Spleen (tissue), 11 donors: ENCODE measurements around the gene ZNF644. TPM values are rescaled to one million over a fixed set of nuclear protein-coding genes. Genes with fewer than 3 reads are reported as not detected.

Experiments
- DNase-seq: peaks from one replicate; pipeline ENCODE4 v3.0.0-alpha.2; 2020
- H3K27ac ChIP-seq, 8 donors: fragments of 200-600 bp; sonication (generic) in 7 of 8; 1 replicate in 4 of 8; 2 replicates in 4 of 8; pipeline versions ENCODE4 v1.5.0 to v1.8.0; 2016 to 2021; ENCODE audit warnings: inconsistent platforms in 4 of 8, mild to moderate bottlenecking in 4 of 8, moderate library complexity in 1 of 8
- H3K27me3 ChIP-seq, 7 donors: fragments of 200-600 bp; sonication (generic) in 6 of 7; replicated peaks in 1 of 7; 1 replicate in 4 of 7; 2 replicates in 3 of 7; pipeline versions ENCODE4 v1.5.0 to v1.8.0; 2016 to 2021; ENCODE audit warnings: inconsistent platforms in 3 of 7, mild to moderate bottlenecking in 1 of 7
- H3K36me3 ChIP-seq, 6 donors: fragments of 200-600 bp; sonication (generic) in 5 of 6; 1 replicate in 4 of 6; 2 replicates in 2 of 6; pipeline versions ENCODE4 v1.5.0 to v1.8.0; 2016 to 2021; ENCODE audit warnings: inconsistent platforms in 2 of 6
- H3K4me1 ChIP-seq, 6 donors: fragments of 200-600 bp; sonication (generic) in 5 of 6; 1 replicate in 3 of 6; 2 replicates in 3 of 6; pipeline versions ENCODE4 v1.5.0 to v1.8.0; 2016 to 2021; ENCODE audit warnings: inconsistent platforms in 3 of 6
- H3K4me3 ChIP-seq, 8 donors: fragments of 200-600 bp; sonication (generic) in 7 of 8; 1 replicate in 4 of 8; 2 replicates in 4 of 8; pipeline versions ENCODE4 v1.5.0 to v1.8.0; 2016 to 2021; ENCODE audit warnings: inconsistent platforms in 4 of 8, mild to moderate bottlenecking in 4 of 8, moderate library complexity in 2 of 8
- H3K9me3 ChIP-seq, 8 donors: fragments of 200-600 bp; sonication (generic) in 7 of 8; 1 replicate in 4 of 8; 2 replicates in 4 of 8; pipeline versions ENCODE4 v1.5.0 to v1.8.0; 2016 to 2021; ENCODE audit warnings: inconsistent platforms in 4 of 8
- POLR2A ChIP-seq, 3 donors: fragments of 450-650 bp; IDR thresholded peaks; one replicate each; pipeline ENCODE4 v1.5.1; 2017; ENCODE audit warnings: antibody characterized with exemption in 3 of 3, mild to moderate bottlenecking in 1 of 3
- POLR2AphosphoS5 ChIP-seq, 3 donors: sonication (generic); formaldehyde crosslinking; IDR thresholded peaks; one replicate each; pipeline ENCODE4 v1.5.1; 2017; ENCODE audit warnings: antibody characterized with exemption in 3 of 3
- WGBS, 5 donors: extraction: QIAGEN DNeasy Blood & Tissue Kit in 3 of 5; methylation state at CpG; one replicate each; pipeline versions ENCODE4 v1.1.5 to v1.1.7; 2013 to 2018; 5-methylcytosine and 5-hydroxymethylcytosine counted together
- intact Hi-C: fragments of 100-400 bp; cut with DNase I; formaldehyde crosslinking; loops from one replicate; pipeline ENCODE4 v1.15.0; 2023; ENCODE audit warnings: low total_unique reads
- polyA plus RNA-seq, 3 donors: library from polyadenylated mRNA; stranded (reverse); fragments of 200-250 nt; gene quantifications; one replicate each; pipeline ENCODE4 v1.2.1, GENCODE V29; 2013
- total RNA-seq, 7 donors: library from RNA; depleted of rRNA in 3 of 7; stranded (reverse); fragments of >200 nt in 3 of 7; fragmentation: NEBNext Ultra II Directional in 4 of 7; extraction: Animal tissue kit (Norgen Biotek cat#: 25700) in 4 of 7; gene quantifications; one replicate each; pipeline versions ENCODE4 v1.1.0 to v1.2.1, GENCODE V29; 2016 to 2021
- TF ChIP-seq, protein P1 (sequence below), 11 experiments: fragments of 200-600 bp in 7 of 11; fragments of 450-650 bp in 4 of 11; sonication (generic) in 4 of 11; IDR thresholded peaks in 8 of 11; conservative IDR thresholded peaks in 3 of 11; 1 replicate in 7 of 11; 2 replicates in 4 of 11; pipeline versions ENCODE4 v1.4.0 to v1.8.0; 2016 to 2021; ENCODE audit warnings: antibody characterized with exemption in 11 of 11, inconsistent platforms in 4 of 11, mild to moderate bottlenecking in 1 of 11
- donor health status: healthy with polysubstance abuse.
- donor health status: DM: no; HTN: no; CAD: no; lungs with moderate emphysema.
- donor health status: DM: no; HTN: no; CAD: no.
- donor health status: Bipolar disorder and iron deficiency.
- donor health status: healthy.
- donor health status: DM: no; HTN: no; CAD: no.
- donor health status: DM: yes; HTN: yes; CAD: no.

ZNF644 gene
- total and polyA plus RNA-seq, 10 donors = 21.6 to 89.6 (median 70.5) TPM

DNA sequence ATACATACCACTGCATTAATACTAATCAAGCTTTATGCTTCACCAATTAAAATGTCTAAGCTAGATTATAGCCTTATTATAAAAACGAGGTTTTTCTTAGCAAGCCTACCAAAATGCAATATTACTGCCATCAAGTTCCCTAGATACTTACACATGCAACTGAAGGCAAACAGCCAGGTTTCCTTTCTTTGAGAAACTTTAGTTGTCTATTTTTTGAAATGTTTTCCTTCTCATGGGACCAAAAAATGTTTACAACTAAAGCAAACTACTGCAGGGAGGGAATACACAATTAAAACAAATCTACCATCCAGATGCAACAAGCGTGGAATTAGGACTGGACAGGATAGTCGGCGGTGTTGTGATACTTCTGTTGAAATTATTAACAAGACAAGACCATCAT is 1.3 kb downstream of the ZNF644 start:
- Histone ChIP-seq H3K4me1 (peaks cover 24 to 88% (median 79%) of the 10 kb centered on the region in 6 donors), H3K27ac (peak overlapping the region in 7 of 8 donors; percentile 90 to 100 (median 99)), H3K9me3 (no peaks in the 10 kb centered on the region), H3K4me3 (peak overlapping the region; percentile 42 to 85 (median 66)), H3K36me3 (peaks cover 0 to 5% (median 0%) of the 10 kb centered on the region in 6 donors), H3K27me3 (no peaks in the 10 kb centered on the region)
- TF ChIP-seq POLR2A (IDR thresholded peaks at IDR 0.05) (no peak), POLR2AphosphoS5 (IDR thresholded peaks at IDR 0.05) (no peak)
- TF ChIP-seq, protein P1, sequence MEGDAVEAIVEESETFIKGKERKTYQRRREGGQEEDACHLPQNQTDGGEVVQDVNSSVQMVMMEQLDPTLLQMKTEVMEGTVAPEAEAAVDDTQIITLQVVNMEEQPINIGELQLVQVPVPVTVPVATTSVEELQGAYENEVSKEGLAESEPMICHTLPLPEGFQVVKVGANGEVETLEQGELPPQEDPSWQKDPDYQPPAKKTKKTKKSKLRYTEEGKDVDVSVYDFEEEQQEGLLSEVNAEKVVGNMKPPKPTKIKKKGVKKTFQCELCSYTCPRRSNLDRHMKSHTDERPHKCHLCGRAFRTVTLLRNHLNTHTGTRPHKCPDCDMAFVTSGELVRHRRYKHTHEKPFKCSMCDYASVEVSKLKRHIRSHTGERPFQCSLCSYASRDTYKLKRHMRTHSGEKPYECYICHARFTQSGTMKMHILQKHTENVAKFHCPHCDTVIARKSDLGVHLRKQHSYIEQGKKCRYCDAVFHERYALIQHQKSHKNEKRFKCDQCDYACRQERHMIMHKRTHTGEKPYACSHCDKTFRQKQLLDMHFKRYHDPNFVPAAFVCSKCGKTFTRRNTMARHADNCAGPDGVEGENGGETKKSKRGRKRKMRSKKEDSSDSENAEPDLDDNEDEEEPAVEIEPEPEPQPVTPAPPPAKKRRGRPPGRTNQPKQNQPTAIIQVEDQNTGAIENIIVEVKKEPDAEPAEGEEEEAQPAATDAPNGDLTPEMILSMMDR (IDR thresholded peaks at IDR 0.05 in 8 of 11, conservative IDR thresholded peaks at IDR 0.05 in 3 of 11) = no peak
- DNase-seq = no peak
- WGBS, 5 donors = 40 to 54% (median 44%) methylated on average over 4 of the region's 4 CpGs
- intact Hi-C loops = no loop called here

DNA sequence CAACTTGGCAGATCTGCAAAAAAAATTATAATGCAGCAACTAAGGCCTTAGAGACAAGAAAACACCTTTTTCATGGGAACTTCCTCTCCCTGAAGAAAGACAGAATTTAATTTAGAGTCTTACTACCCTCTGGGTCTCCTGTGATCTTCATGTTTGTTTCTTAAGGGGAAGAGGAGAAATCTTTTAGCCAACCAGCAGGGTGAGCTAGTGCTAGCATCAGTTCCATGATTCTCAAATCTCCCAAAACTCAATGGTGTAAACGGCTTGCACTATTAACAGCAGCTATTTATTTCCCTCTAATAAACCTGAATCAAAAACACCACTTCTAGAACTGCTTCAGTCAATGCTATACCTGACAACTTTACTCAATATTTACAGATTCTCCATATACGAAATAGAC is 3.8 kb downstream of the ZNF644 start:
- Histone ChIP-seq H3K36me3 (peaks cover 0 to 5% (median 0%) of the 10 kb centered on the region in 6 donors), H3K27me3 (no peaks in the 10 kb centered on the region), H3K27ac (no peak overlapping the region), H3K4me1 (peaks cover 28 to 91% (median 84%) of the 10 kb centered on the region in 6 donors), H3K4me3 (no peak overlapping the region), H3K9me3 (no peaks in the 10 kb centered on the region)
- 56 to 63% (median 59%) methylated on average over 2 of the region's 2 CpGs for WGBS, 5 donors
- intact Hi-C loops = no loop called here
- TF ChIP-seq, protein P1 (IDR thresholded peaks at IDR 0.05 in 8 of 11, conservative IDR thresholded peaks at IDR 0.05 in 3 of 11) = peak in 4 of 11 experiments; percentile 26 to 42 (median 31)
- no peak for TF ChIP-seq POLR2A (IDR thresholded peaks at IDR 0.05)
- no peak for TF ChIP-seq POLR2AphosphoS5 (IDR thresholded peaks at IDR 0.05)
- no peak for DNase-seq

DNA sequence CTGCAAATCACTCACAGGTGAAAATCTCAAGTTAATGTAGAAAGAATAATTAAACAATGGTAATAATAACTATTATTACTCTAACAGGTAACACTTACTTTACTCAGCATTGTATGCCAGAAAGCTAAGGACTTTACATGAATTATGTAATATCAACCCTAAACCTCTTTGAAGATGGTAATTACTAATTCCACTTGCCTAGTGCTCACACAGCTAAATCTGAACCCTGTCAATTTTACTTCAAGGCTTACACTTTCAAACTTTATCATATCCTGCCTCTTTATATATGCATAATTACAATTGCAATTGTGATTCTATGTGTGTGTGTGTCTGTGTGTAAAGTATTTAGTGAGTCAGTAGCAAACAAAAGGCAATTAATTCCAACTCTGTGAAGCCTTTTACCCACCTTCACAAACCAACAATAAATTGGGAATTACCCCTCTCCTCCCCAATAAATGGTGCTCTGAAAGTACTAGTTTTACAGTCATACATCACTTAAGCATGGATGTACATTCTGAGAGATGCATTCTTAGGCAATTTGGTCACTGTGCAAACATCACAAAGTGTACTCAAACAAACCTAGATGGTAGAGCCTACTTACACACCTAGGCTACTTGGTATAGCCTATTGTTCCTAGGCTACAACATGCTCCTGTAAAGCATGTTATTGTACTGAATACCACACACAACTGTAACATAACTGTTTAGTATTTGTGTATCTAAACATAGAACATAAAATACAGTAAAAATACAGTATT is 5.9 kb downstream of the ZNF644 start:
- H3K4me3 ChIP-seq = no peak overlapping the region
- no peaks in the 10 kb centered on the region for H3K9me3 ChIP-seq
- intact Hi-C loops = no loop called here
- no peaks in the 10 kb centered on the region for H3K27me3 ChIP-seq
- H3K4me1 ChIP-seq = peaks cover 40 to 100% (median 90%) of the 10 kb centered on the region in 6 donors
- H3K36me3 ChIP-seq = peaks cover 0 to 5% (median 0%) of the 10 kb centered on the region in 6 donors
- H3K27ac ChIP-seq = no peak overlapping the region
- TF ChIP-seq POLR2A (IDR thresholded peaks at IDR 0.05) = no peak
- TF ChIP-seq POLR2AphosphoS5 (IDR thresholded peaks at IDR 0.05) = no peak
- TF ChIP-seq, protein P1 (IDR thresholded peaks at IDR 0.05 in 8 of 11, conservative IDR thresholded peaks at IDR 0.05 in 3 of 11) = no peak
- DNase-seq = no peak

DNA sequence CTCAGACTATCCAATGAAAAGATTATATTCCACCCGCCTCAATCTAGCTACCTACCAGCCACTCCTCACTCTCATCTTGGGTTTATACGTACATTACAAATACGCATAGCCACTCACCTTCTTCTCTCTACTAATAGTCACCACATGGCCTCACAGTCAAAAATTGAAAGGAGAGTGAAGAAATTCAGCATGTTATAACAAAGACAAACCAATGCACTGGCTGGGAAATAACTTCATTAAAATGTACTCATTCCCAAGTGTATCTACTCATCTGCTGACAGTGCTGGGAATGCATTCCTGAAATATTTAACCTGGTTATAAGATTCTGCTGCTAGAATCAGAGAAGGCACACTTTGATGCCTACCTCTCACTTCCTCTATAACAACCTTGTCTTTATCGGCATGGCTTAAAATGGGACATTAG is 6.5 kb downstream of the ZNF644 start:
- no peak overlapping the region for H3K27ac ChIP-seq
- H3K4me1 ChIP-seq = peaks cover 36 to 100% (median 87%) of the 10 kb centered on the region in 6 donors
- no peak for DNase-seq
- intact Hi-C loops = no loop called here
- H3K9me3 ChIP-seq = no peaks in the 10 kb centered on the region
- H3K4me3 ChIP-seq = no peak overlapping the region
- WGBS, 5 donors = 76 to 85% (median 81%) methylated on average over 4 of the region's 4 CpGs
- TF ChIP-seq, protein P1 (IDR thresholded peaks at IDR 0.05 in 8 of 11, conservative IDR thresholded peaks at IDR 0.05 in 3 of 11) = no peak
- TF ChIP-seq POLR2AphosphoS5 (IDR thresholded peaks at IDR 0.05) = no peak
- TF ChIP-seq POLR2A (IDR thresholded peaks at IDR 0.05) = no peak
- H3K36me3 ChIP-seq = peaks cover 0 to 5% (median 0%) of the 10 kb centered on the region in 6 donors
- no peaks in the 10 kb centered on the region for H3K27me3 ChIP-seq
